ENCODE results near the gene TBC1D22A.

- TF ChIP-seq CTCF (IDR thresholded peaks at IDR 0.05; ENCODE audit: poor library complexity) (no peak), EZH2 (IDR thresholded peaks at IDR 0.05; ENCODE audit: borderline replicate concordance) (no peak)
These were observed 373.6 kb downstream of the TBC1D22A start for GRCh38 chr22:47136050-47136449.
